HG03460 (cell line): ENCODE results near the gene FKBP1A.
"Not testable (repeated sequence)": the region's sequence is repeated elsewhere in the genome, so short reads cannot be mapped to it uniquely, and the experiment has no call there.

Source experiments
- ATAC-seq: cut with Tn5 transposase; IDR thresholded peaks from one replicate; pipeline ENCODE4 v1.9.1; 2021; ENCODE audit not compliant: unreplicated experiment

FKBP1A gene

GRCh38 chr20:1417790-1418189 lies 24.9 kb upstream of the FKBP1A start:
- ATAC-seq, result no peak

GRCh38 chr20:1417273-1417672 lies 24.4 kb upstream of the FKBP1A start:
- ATAC-seq, result no peak

GRCh38 chr20:1415667-1416468 lies 23.0 kb upstream of the FKBP1A start:
- ATAC-seq, result no peak

- no peak for ATAC-seq
Measured at GRCh38 chr20:1414982-1415381, 22.1 kb upstream of the FKBP1A start.

GRCh38 chr20:1405801-1406200 lies 12.9 kb upstream of the FKBP1A start:
- ATAC-seq, result no peak

- no peak for ATAC-seq
Measured at GRCh38 chr20:1403624-1404023, 10.8 kb upstream of the FKBP1A start.

- ATAC-seq, result no peak
Measured at GRCh38 chr20:1402149-1402548, 9.3 kb upstream of the FKBP1A start.

GRCh38 chr20:1401451-1401907 lies 8.6 kb upstream of the FKBP1A start:
- no peak for ATAC-seq

GRCh38 chr20:1399678-1400366 lies 7.0 kb upstream of the FKBP1A start:
- ATAC-seq, result not testable (repeated sequence)

GRCh38 chr20:1398185-1398584 lies 5.3 kb upstream of the FKBP1A start:
- ATAC-seq, result not testable (repeated sequence)

GRCh38 chr20:1397710-1398109 lies 4.9 kb upstream of the FKBP1A start:
- ATAC-seq, result no peak

GRCh38 chr20:1396702-1397101 lies 3.8 kb upstream of the FKBP1A start:
- ATAC-seq, result no peak

- ATAC-seq, result no peak
Measured at GRCh38 chr20:1396264-1396663, 3.4 kb upstream of the FKBP1A start.

GRCh38 chr20:1394686-1395085 lies 1.8 kb upstream of the FKBP1A start:
- ATAC-seq, result no peak

GRCh38 chr20:1393507-1393882 lies 641 bp upstream of the FKBP1A start:
- no peak for ATAC-seq

- ATAC-seq, result peak; percentile 14
Measured at GRCh38 chr20:1392443-1392692, 486 bp downstream of the FKBP1A start.

GRCh38 chr20:1391640-1392442 lies 1.0 kb downstream of the FKBP1A start:
- ATAC-seq, result no peak

GRCh38 chr20:1390581-1391403 lies 2.1 kb downstream of the FKBP1A start:
- ATAC-seq, result no peak

GRCh38 chr20:1389703-1390580 lies 2.9 kb downstream of the FKBP1A start:
- no peak for ATAC-seq
